EH (cell line): Measurements from ENCODE around the gene OCSTAMP.
A peak's percentile ranks its signal among the peaks of the same experiment; 100 is the strongest.

Experiments used
- DNase-seq: peaks from one replicate; pipeline ENCODE4 v3.0.0-alpha.2; 2015; ENCODE audit warnings: low read depth

Gene OCSTAMP

GRCh38 chr20:46550461-46550860 is at the start of gene OCSTAMP:
Gene OCSTAMP, minus strand, starts transcription at chr20:46550654. Its CDS starts 94 bp downstream, at chr20:46550560.
- DNase-seq: no peak

GRCh38 chr20:46599227-46599987 is 49.0 kb upstream of the OCSTAMP start:
- no peak for DNase-seq

- no peak for DNase-seq
These were observed 45.5 kb upstream of the OCSTAMP start for GRCh38 chr20:46595933-46596332.

- no peak for DNase-seq
These were observed 44.3 kb upstream of the OCSTAMP start for GRCh38 chr20:46594725-46595124.

- DNase-seq: peak; percentile 6
These were observed 42.3 kb upstream of the OCSTAMP start for GRCh38 chr20:46592580-46593362.

- DNase-seq: no peak
These were observed 40.0 kb upstream of the OCSTAMP start for GRCh38 chr20:46590443-46590842.

GRCh38 chr20:46588532-46589511 is 38.4 kb upstream of the OCSTAMP start:
- DNase-seq: no peak

- no peak for DNase-seq
These were observed 37.5 kb upstream of the OCSTAMP start for GRCh38 chr20:46587986-46588385.

GRCh38 chr20:46586724-46587123 is 36.3 kb upstream of the OCSTAMP start:
- no peak for DNase-seq

GRCh38 chr20:46584508-46584907 is 34.1 kb upstream of the OCSTAMP start:
- no peak for DNase-seq

GRCh38 chr20:46583411-46584214 is 33.2 kb upstream of the OCSTAMP start:
- DNase-seq: no peak

GRCh38 chr20:46582648-46583047 is 32.2 kb upstream of the OCSTAMP start:
- no peak for DNase-seq

GRCh38 chr20:46581391-46581790 is 30.9 kb upstream of the OCSTAMP start:
- DNase-seq: no peak

- no peak for DNase-seq
These were observed 30.3 kb upstream of the OCSTAMP start for GRCh38 chr20:46580613-46581205.

GRCh38 chr20:46578745-46579144 is 28.3 kb upstream of the OCSTAMP start:
- no peak for DNase-seq

GRCh38 chr20:46576774-46577395 is 26.4 kb upstream of the OCSTAMP start:
- no peak for DNase-seq

- no peak for DNase-seq
These were observed 25.5 kb upstream of the OCSTAMP start for GRCh38 chr20:46575937-46576461.

GRCh38 chr20:46575394-46575793 is 24.9 kb upstream of the OCSTAMP start:
- DNase-seq: no peak

- no peak for DNase-seq
These were observed 23.5 kb upstream of the OCSTAMP start for GRCh38 chr20:46573788-46574584.
